Skeletal muscle satellite cell (primary cell): ENCODE data around the gene PLIN5.
"Not testable (repeated sequence)": the region's sequence is repeated elsewhere in the genome, so short reads cannot be mapped to it uniquely, and the experiment has no call there.

Experiments used
- H3K27me3 ChIP-seq: 2 replicates; pipeline ENCODE4 v1.7.0; 2013; ENCODE audit warnings: low read length; ENCODE audit not compliant: control insufficient read depth, insufficient read depth
- H3K36me3 ChIP-seq: 2 replicates; pipeline ENCODE4 v1.7.0; 2013; ENCODE audit warnings: mild to moderate bottlenecking, control low read depth, low read length; ENCODE audit not compliant: insufficient read depth
- H3K4me1 ChIP-seq: 2 replicates; pipeline ENCODE4 v1.7.0; 2013; ENCODE audit warnings: low read length; ENCODE audit not compliant: control insufficient read depth, insufficient read depth
- H3K4me2 ChIP-seq: 2 replicates; pipeline ENCODE4 v1.7.0; 2013; ENCODE audit warnings: mild to moderate bottlenecking, low read length
- H3K4me3 ChIP-seq: 2 replicates; pipeline ENCODE4 v1.7.0; 2013; ENCODE audit warnings: low read length
- H3K9ac ChIP-seq: 2 replicates; pipeline ENCODE4 v1.7.0; 2013; ENCODE audit warnings: mild to moderate bottlenecking, low read depth, low read length, moderate library complexity
- H3K9me3 ChIP-seq: replicated peaks from 2 replicates; pipeline ENCODE4 v1.7.0; 2013; ENCODE audit warnings: mild to moderate bottlenecking, control low read depth, low read length

PLIN5 gene

GRCh38 chr19:4576016-4576933, 41.3 kb upstream of the PLIN5 start:
- Histone ChIP-seq H3K9ac (peak overlapping the region; percentile 49), H3K9me3 (no peaks in the 10 kb centered on the region), H3K4me1 (peaks cover 12% of the 10 kb centered on the region), H3K4me2 (peak overlapping the region; percentile 51), H3K4me3 (no peak overlapping the region), H3K36me3 (no peaks in the 10 kb centered on the region), H3K27me3 (peaks cover 25% of the 10 kb centered on the region)

GRCh38 chr19:4575267-4576015, 40.4 kb upstream of the PLIN5 start:
- Histone ChIP-seq H3K4me1 (peaks cover 12% of the 10 kb centered on the region), H3K9me3 (no peaks in the 10 kb centered on the region), H3K27me3 (peaks cover 21% of the 10 kb centered on the region), H3K4me2 (peak overlapping the region; percentile 51), H3K9ac (peak overlapping the region; percentile 55), H3K4me3 (peak overlapping the region; percentile 35), H3K36me3 (no peaks in the 10 kb centered on the region)

- Histone ChIP-seq H3K4me3 (no peak overlapping the region), H3K27me3 (peaks cover 3% of the 10 kb centered on the region), H3K36me3 (no peaks in the 10 kb centered on the region), H3K4me2 (no peak overlapping the region), H3K9me3 (no peaks in the 10 kb centered on the region), H3K9ac (no peak overlapping the region), H3K4me1 (peaks cover 12% of the 10 kb centered on the region)
These were observed 38.7 kb upstream of the PLIN5 start for GRCh38 chr19:4573682-4574081.

GRCh38 chr19:4571305-4571917, 36.4 kb upstream of the PLIN5 start:
- Histone ChIP-seq H3K4me1 (peaks cover 12% of the 10 kb centered on the region), H3K4me2 (no peak overlapping the region), H3K36me3 (no peaks in the 10 kb centered on the region), H3K27me3 (peaks cover 3% of the 10 kb centered on the region), H3K9me3 (no peaks in the 10 kb centered on the region), H3K9ac (no peak overlapping the region), H3K4me3 (no peak overlapping the region)

- Histone ChIP-seq H3K9ac (no peak overlapping the region), H3K4me1 (peaks cover 12% of the 10 kb centered on the region), H3K9me3 (no peaks in the 10 kb centered on the region), H3K4me3 (no peak overlapping the region), H3K27me3 (peaks cover 7% of the 10 kb centered on the region), H3K36me3 (no peaks in the 10 kb centered on the region), H3K4me2 (no peak overlapping the region)
These were observed 35.9 kb upstream of the PLIN5 start for GRCh38 chr19:4570916-4571304.

- no peak overlapping the region for H3K4me2 ChIP-seq
- peaks cover 7% of the 10 kb centered on the region for H3K27me3 ChIP-seq
- H3K9me3 ChIP-seq = no peaks in the 10 kb centered on the region
- no peak overlapping the region for H3K4me3 ChIP-seq
- H3K36me3 ChIP-seq = no peaks in the 10 kb centered on the region
- H3K4me1 ChIP-seq = peaks cover 7% of the 10 kb centered on the region
- no peak overlapping the region for H3K9ac ChIP-seq
These were observed 35.4 kb upstream of the PLIN5 start for GRCh38 chr19:4570402-4570801.

- H3K4me3 ChIP-seq = no peak overlapping the region
- no peak overlapping the region for H3K4me2 ChIP-seq
- H3K9me3 ChIP-seq = no peaks in the 10 kb centered on the region
- peaks cover 7% of the 10 kb centered on the region for H3K27me3 ChIP-seq
- H3K4me1 ChIP-seq = no peaks in the 10 kb centered on the region
- no peak overlapping the region for H3K9ac ChIP-seq
- H3K36me3 ChIP-seq = no peaks in the 10 kb centered on the region
These were observed 33.9 kb upstream of the PLIN5 start for GRCh38 chr19:4568886-4569285.

- H3K9ac ChIP-seq = no peak overlapping the region
- H3K36me3 ChIP-seq = no peaks in the 10 kb centered on the region
- H3K4me1 ChIP-seq = no peaks in the 10 kb centered on the region
- H3K4me2 ChIP-seq = no peak overlapping the region
- no peaks in the 10 kb centered on the region for H3K9me3 ChIP-seq
- peaks cover 7% of the 10 kb centered on the region for H3K27me3 ChIP-seq
- no peak overlapping the region for H3K4me3 ChIP-seq
These were observed 32.6 kb upstream of the PLIN5 start for GRCh38 chr19:4567584-4568071.

- Histone ChIP-seq H3K4me3 (no peak overlapping the region), H3K4me2 (no peak overlapping the region), H3K9me3 (no peaks in the 10 kb centered on the region), H3K4me1 (no peaks in the 10 kb centered on the region), H3K36me3 (no peaks in the 10 kb centered on the region), H3K9ac (no peak overlapping the region), H3K27me3 (peaks cover 7% of the 10 kb centered on the region)
These were observed 31.5 kb upstream of the PLIN5 start for GRCh38 chr19:4566402-4567051.

- H3K27me3 ChIP-seq, H3K9me3 ChIP-seq, H3K4me1 ChIP-seq, H3K9ac ChIP-seq, H3K36me3 ChIP-seq, H3K4me2 ChIP-seq, H3K4me3 ChIP-seq: not testable (repeated sequence)
These were observed 28.5 kb upstream of the PLIN5 start for GRCh38 chr19:4563562-4563961.

- H3K9ac ChIP-seq, H3K36me3 ChIP-seq, H3K4me1 ChIP-seq, H3K4me2 ChIP-seq, H3K4me3 ChIP-seq, H3K9me3 ChIP-seq, H3K27me3 ChIP-seq: not testable (repeated sequence)
These were observed 27.1 kb upstream of the PLIN5 start for GRCh38 chr19:4562085-4562484.
